ENCODE results near the gene TUBB4B.

TUBB4B gene

GRCh38 chr9:137253717-137254623 lies 12.9 kb downstream of the TUBB4B start:
- no peak for DNase-seq

- DNase-seq = peak; percentile 85
These were observed 13.7 kb downstream of the TUBB4B start, which contains the start of gene NELFB for GRCh38 chr9:137254624-137255447. NELFB (plus strand) TSS chr9:137255327.

- no peak for DNase-seq
These were observed 14.5 kb downstream of the TUBB4B start for GRCh38 chr9:137255448-137256114.

- no peak for DNase-seq
These were observed 15.3 kb downstream of the TUBB4B start for GRCh38 chr9:137256362-137256761.

- no peak for DNase-seq
These were observed 15.8 kb downstream of the TUBB4B start for GRCh38 chr9:137256856-137257255.

GRCh38 chr9:137262173-137262908 lies 21.3 kb downstream of the TUBB4B start:
- peak; percentile 37 for DNase-seq

- no peak for DNase-seq
These were observed 21.8 kb downstream of the TUBB4B start for GRCh38 chr9:137262909-137263285.

GRCh38 chr9:137263506-137263905 lies 22.4 kb downstream of the TUBB4B start:
- no peak for DNase-seq

- no peak for DNase-seq
These were observed 23.0 kb downstream of the TUBB4B start for GRCh38 chr9:137264067-137264466.

- no peak for DNase-seq
These were observed 24.5 kb downstream of the TUBB4B start for GRCh38 chr9:137265496-137266161.

- DNase-seq = no peak
These were observed 25.1 kb downstream of the TUBB4B start for GRCh38 chr9:137266162-137266527.

GRCh38 chr9:137266585-137267453 lies 25.7 kb downstream of the TUBB4B start:
- DNase-seq = no peak

GRCh38 chr9:137267933-137268355 lies 26.9 kb downstream of the TUBB4B start:
- DNase-seq = no peak

- DNase-seq = no peak
These were observed 27.6 kb downstream of the TUBB4B start for GRCh38 chr9:137268538-137269201.

GRCh38 chr9:137269231-137269772 lies 28.2 kb downstream of the TUBB4B start:
- DNase-seq = no peak

- DNase-seq = no peak
These were observed 30.0 kb downstream of the TUBB4B start for GRCh38 chr9:137270929-137271695.

- no peak for DNase-seq
These were observed 30.6 kb downstream of the TUBB4B start for GRCh38 chr9:137271696-137272076.

- no peak for DNase-seq
These were observed 31.4 kb downstream of the TUBB4B start for GRCh38 chr9:137272241-137273094.
